Sigmoid colon (tissue), 7 donors: ENCODE results near the gene LRP10. TPM values are rescaled to one million over a fixed set of nuclear protein-coding genes. Genes with fewer than 3 reads are reported as not detected.

ENCODE experiments used
- DNase-seq: peaks from one replicate; pipeline ENCODE4 v3.0.0-alpha.2; 2019
- H3K27ac ChIP-seq, 4 donors: fragments of 200-600 bp; sonication (generic); one replicate each; pipeline ENCODE4 v1.5.1; 2016 to 2019; ENCODE audit warnings: mild to moderate bottlenecking in 1 of 4
- H3K27me3 ChIP-seq, 3 donors: fragments of 200-600 bp; sonication (generic); one replicate each; pipeline ENCODE4 v1.5.1; 2019; ENCODE audit warnings: mild to moderate bottlenecking in 1 of 3
- H3K36me3 ChIP-seq, 4 donors: fragments of 200-600 bp; sonication (generic); one replicate each; pipeline ENCODE4 v1.5.1; 2016 to 2019
- H3K4me1 ChIP-seq, 4 donors: fragments of 200-600 bp; sonication (generic); one replicate each; pipeline ENCODE4 v1.5.1; 2017 to 2019
- H3K4me3 ChIP-seq, 4 donors: fragments of 200-600 bp; sonication (generic); one replicate each; pipeline ENCODE4 v1.5.1; 2017 to 2019; ENCODE audit warnings: mild to moderate bottlenecking in 2 of 4, moderate library complexity in 1 of 4
- H3K9me3 ChIP-seq, 4 donors: fragments of 200-600 bp in 3 of 4; sonication (generic) in 3 of 4; one replicate each; pipeline versions ENCODE4 v1.5.1 to v1.6.1; 2013 to 2019
- CTCF ChIP-seq, 4 experiments: fragments of 450-650 bp in 3 of 4; fragments of 200-600 bp in 1 of 4; IDR thresholded peaks; one replicate each; pipeline ENCODE4 v1.5.1; 2016 to 2019; ENCODE audit warnings: antibody characterized with exemption in 4 of 4, mild to moderate bottlenecking in 3 of 4, moderate library complexity in 2 of 4
- EP300 ChIP-seq, 4 donors: sonication (generic); formaldehyde crosslinking; IDR thresholded peaks; one replicate each; pipeline ENCODE4 v1.6.1; 2017; ENCODE audit warnings: antibody characterized with exemption in 4 of 4
- POLR2A ChIP-seq, 2 donors: fragments of 450-650 bp; IDR thresholded peaks; one replicate each; pipeline ENCODE4 v1.6.1; 2016; ENCODE audit warnings: antibody characterized with exemption in 2 of 2, mild to moderate bottlenecking in 2 of 2, moderate library complexity in 2 of 2
- POLR2AphosphoS5 ChIP-seq, 4 donors: sonication (generic); formaldehyde crosslinking; IDR thresholded peaks; one replicate each; pipeline ENCODE4 v1.6.1; 2017; ENCODE audit warnings: antibody characterized with exemption in 4 of 4
- WGBS, 2 donors: extraction: QIAGEN DNeasy Blood & Tissue Kit; methylation state at CpG; one replicate each; pipeline ENCODE4 v1.1.7; 2013; 5-methylcytosine and 5-hydroxymethylcytosine counted together
- intact Hi-C: fragments of 100-400 bp; cut with DNase I; formaldehyde crosslinking; loops from one replicate; pipeline ENCODE4 v1.15.1; 2023
- polyA plus RNA-seq, 3 donors: library from polyadenylated mRNA; stranded (reverse); fragments of 200-250 nt; gene quantifications; one replicate each; pipeline ENCODE4 v1.2.3, GENCODE V29; 2013
- total RNA-seq, 4 donors: library from RNA; depleted of rRNA; stranded (reverse); fragments of >200 nt; gene quantifications; one replicate each; pipeline ENCODE4 v1.1.0, GENCODE V29; 2016
- donor health status: healthy with polysubstance abuse.
- donor health status: Bipolar disorder and iron deficiency.
- donor health status: healthy.

LRP10 gene
- total and polyA plus RNA-seq, 7 donors: 34.4 to 139 (median 85.9) TPM

DNA sequence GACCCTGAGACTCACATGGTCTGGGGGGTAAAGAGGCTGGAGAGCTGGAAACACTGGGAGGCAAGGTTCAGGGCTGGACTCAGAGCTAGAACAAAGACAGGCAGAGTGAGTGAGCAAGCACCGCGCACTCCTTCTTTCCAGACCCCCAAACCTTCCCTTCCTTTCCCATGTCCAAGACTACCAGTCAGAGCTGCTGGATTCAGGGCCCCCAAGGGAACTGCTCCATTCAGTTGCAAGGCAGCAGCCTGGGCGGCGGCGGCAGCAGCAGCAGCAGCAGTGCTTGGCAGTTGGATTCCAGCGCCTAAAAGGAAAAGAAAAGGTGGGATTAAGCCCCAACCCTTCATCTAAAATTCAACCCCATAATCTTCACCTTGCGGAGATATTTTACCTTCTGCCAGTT lies 30.3 kb downstream of the LRP10 start:
- no peak for DNase-seq
- TF ChIP-seq EP300 (IDR thresholded peaks at IDR 0.05): no peak
- TF ChIP-seq POLR2A (IDR thresholded peaks at IDR 0.05): no peak
- TF ChIP-seq POLR2AphosphoS5 (IDR thresholded peaks at IDR 0.05): no peak
- no peak for TF ChIP-seq CTCF (IDR thresholded peaks at IDR 0.05)
- H3K27me3 ChIP-seq: no peaks in the 10 kb centered on the region
- no peak overlapping the region for H3K27ac ChIP-seq
- no peak overlapping the region for H3K4me3 ChIP-seq
- no peaks in the 10 kb centered on the region for H3K9me3 ChIP-seq
- WGBS, 2 donors: 94 to 98% methylated on average over 7 of the region's 7 CpGs
- H3K4me1 ChIP-seq: peaks cover 0 to 29% (median 22%) of the 10 kb centered on the region in 4 donors
- intact Hi-C loops: no loop called here
- H3K36me3 ChIP-seq: peaks cover 56 to 65% (median 58%) of the 10 kb centered on the region in 4 donors

DNA sequence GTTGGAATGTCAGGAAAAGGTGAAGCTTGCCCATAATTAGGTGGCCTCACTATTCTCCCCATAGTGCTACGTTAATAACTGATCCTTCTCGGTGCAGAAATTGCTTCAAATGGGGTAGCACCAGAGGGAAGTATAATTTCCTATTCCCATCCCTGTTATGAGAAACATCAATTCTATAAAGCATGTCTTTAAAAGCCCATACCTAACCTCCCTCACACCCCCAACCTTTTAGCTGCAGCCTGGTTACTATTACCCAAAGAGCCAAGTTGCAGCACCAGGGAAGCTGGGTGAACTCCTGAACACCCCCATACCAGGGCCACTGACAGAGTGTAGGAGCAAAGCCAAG lies 32.2 kb downstream of the LRP10 start:
- peaks cover 0 to 16% (median 12%) of the 10 kb centered on the region in 4 donors for H3K4me1 ChIP-seq
- H3K9me3 ChIP-seq: no peaks in the 10 kb centered on the region
- no peak overlapping the region for H3K27ac ChIP-seq
- DNase-seq: no peak
- 90 to 95% methylated on average over 2 of the region's 2 CpGs for WGBS, 2 donors
- intact Hi-C loops: no loop called here
- no peak overlapping the region for H3K4me3 ChIP-seq
- TF ChIP-seq CTCF (IDR thresholded peaks at IDR 0.05): no peak
- TF ChIP-seq POLR2A (IDR thresholded peaks at IDR 0.05): no peak
- no peak for TF ChIP-seq EP300 (IDR thresholded peaks at IDR 0.05)
- no peak for TF ChIP-seq POLR2AphosphoS5 (IDR thresholded peaks at IDR 0.05)
- H3K36me3 ChIP-seq: peaks cover 65 to 84% (median 75%) of the 10 kb centered on the region in 4 donors
- H3K27me3 ChIP-seq: no peaks in the 10 kb centered on the region

- H3K9me3 ChIP-seq: no peaks in the 10 kb centered on the region
- no peak overlapping the region for H3K4me3 ChIP-seq
- TF ChIP-seq CTCF (IDR thresholded peaks at IDR 0.05) (no peak), POLR2AphosphoS5 (IDR thresholded peaks at IDR 0.05) (no peak)
- intact Hi-C loops: no loop called here
- peaks cover 70 to 97% (median 84%) of the 10 kb centered on the region in 4 donors for H3K36me3 ChIP-seq
- H3K27ac ChIP-seq: no peak overlapping the region
- DNase-seq: no peak
- no peaks in the 10 kb centered on the region for H3K27me3 ChIP-seq
- 93 to 96% methylated on average over 4 of the region's 4 CpGs for WGBS, 2 donors
- H3K4me1 ChIP-seq: no peaks in the 10 kb centered on the region
These were observed 34.1 kb downstream of the LRP10 start for GRCh38 chr14:22905627-22906026.

DNA sequence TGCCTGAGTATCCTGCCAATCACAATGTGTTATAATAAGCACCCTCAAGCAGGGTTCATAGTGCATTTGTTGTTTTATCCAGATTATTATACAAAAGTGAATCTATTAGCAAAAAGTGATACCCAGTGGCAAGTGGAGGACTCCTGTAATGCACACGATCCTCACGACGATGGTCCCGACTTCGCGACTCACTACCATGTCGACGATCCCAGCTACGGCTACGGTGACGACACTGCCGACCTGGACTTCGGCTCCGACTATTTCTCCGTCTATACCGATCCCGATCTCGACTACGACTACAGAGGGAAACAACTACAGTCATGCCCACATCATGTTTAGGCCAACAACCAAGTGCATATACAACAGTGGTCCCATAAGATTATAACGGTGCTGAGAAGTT lies 34.5 kb downstream of the LRP10 start:
- Histone ChIP-seq H3K9me3 (no peaks in the 10 kb centered on the region), H3K4me1 (no peaks in the 10 kb centered on the region), H3K36me3 (peaks cover 67 to 97% (median 80%) of the 10 kb centered on the region in 4 donors), H3K27me3 (no peaks in the 10 kb centered on the region), H3K27ac (no peak overlapping the region), H3K4me3 (no peak overlapping the region)
- no peak for DNase-seq
- intact Hi-C loops: no loop called here
- TF ChIP-seq CTCF (IDR thresholded peaks at IDR 0.05) (no peak), EP300 (IDR thresholded peaks at IDR 0.05) (no peak), POLR2AphosphoS5 (IDR thresholded peaks at IDR 0.05) (no peak), POLR2A (IDR thresholded peaks at IDR 0.05) (no peak)
- 97% methylated on average over 20 of the region's 20 CpGs for WGBS, 2 donors

- Histone ChIP-seq H3K27ac (no peak overlapping the region), H3K4me3 (no peak overlapping the region), H3K27me3 (no peaks in the 10 kb centered on the region), H3K9me3 (no peaks in the 10 kb centered on the region), H3K4me1 (peaks cover 0 to 8% (median 5%) of the 10 kb centered on the region in 4 donors), H3K36me3 (peaks cover 53 to 89% (median 67%) of the 10 kb centered on the region in 4 donors)
- intact Hi-C loops: no loop called here
- TF ChIP-seq POLR2AphosphoS5 (IDR thresholded peaks at IDR 0.05) (no peak), EP300 (IDR thresholded peaks at IDR 0.05) (no peak), CTCF (IDR thresholded peaks at IDR 0.05) (no peak), POLR2A (IDR thresholded peaks at IDR 0.05) (no peak)
- WGBS, 2 donors: 94 to 95% methylated on average over 3 of the region's 3 CpGs
- no peak for DNase-seq
These were observed 35.9 kb downstream of the LRP10 start for GRCh38 chr14:22907429-22907828.
